SIG-M5 (cell line): ENCODE measurements around the gene KLHL4.
"Not testable (repeated sequence)": the region's sequence is repeated elsewhere in the genome, so short reads cannot be mapped to it uniquely, and the experiment has no call there.

ENCODE experiments used
- DNase-seq: peaks from one replicate; lab custom pipeline; 2025; lab: John Stamatoyannopoulos, UW

KLHL4 gene

GRCh38 chrX:87663421-87663820 lies 145.8 kb downstream of the KLHL4 start:
- no peak for DNase-seq

GRCh38 chrX:87664381-87664780 lies 146.8 kb downstream of the KLHL4 start:
- no peak for DNase-seq

GRCh38 chrX:87679849-87680248 lies 162.2 kb downstream of the KLHL4 start:
- no peak for DNase-seq

- DNase-seq, result no peak
Observed at GRCh38 chrX:87687703-87688102, 170.1 kb downstream of the KLHL4 start.

GRCh38 chrX:87688113-87688748 lies 170.6 kb downstream of the KLHL4 start:
- not testable (repeated sequence) for DNase-seq

GRCh38 chrX:87689218-87689617 lies 171.6 kb downstream of the KLHL4 start:
- DNase-seq, result not testable (repeated sequence)

GRCh38 chrX:87693204-87693603 lies 175.6 kb downstream of the KLHL4 start:
- no peak for DNase-seq

GRCh38 chrX:87697409-87697808 lies 179.8 kb downstream of the KLHL4 start:
- no peak for DNase-seq

GRCh38 chrX:87702795-87703194 lies 185.2 kb downstream of the KLHL4 start:
- no peak for DNase-seq

GRCh38 chrX:87703469-87703868 lies 185.9 kb downstream of the KLHL4 start:
- not testable (repeated sequence) for DNase-seq

- no peak for DNase-seq
Observed at GRCh38 chrX:87706134-87706533, 188.5 kb downstream of the KLHL4 start.

- no peak for DNase-seq
Observed at GRCh38 chrX:87710580-87710979, 193.0 kb downstream of the KLHL4 start.
